Fibroblast of lung (primary cell): ENCODE measurements around the gene CPT1C. TPM values are rescaled to one million over a fixed set of nuclear protein-coding genes. Genes with fewer than 3 reads are reported as not detected.
A peak's percentile ranks its signal among the peaks of the same experiment; 100 is the strongest.

ENCODE experiments used
- DNase-seq, 2 donors: peaks; one replicate each; pipeline versions ENCODE4 v3.0.0 to v3.0.0-alpha.2; 2010; ENCODE audit warnings: low read depth in 2 of 2
- H2AFZ ChIP-seq: 2 replicates; pipeline ENCODE4 v1.5.1; 2012; ENCODE audit warnings: low read length, control low read depth, inconsistent platforms
- H3K27ac ChIP-seq: 2 replicates; pipeline ENCODE4 v1.5.1; 2011; ENCODE audit warnings: low read length, control low read depth; ENCODE audit not compliant: insufficient read depth
- H3K27me3 ChIP-seq: 2 replicates; pipeline ENCODE4 v1.5.1; 2011; ENCODE audit warnings: mild to moderate bottlenecking, low read length; ENCODE audit not compliant: control insufficient read depth, insufficient read depth
- H3K36me3 ChIP-seq: 2 replicates; pipeline ENCODE4 v1.5.1; 2011; ENCODE audit warnings: low read length; ENCODE audit not compliant: control insufficient read depth, insufficient read depth
- H3K4me1 ChIP-seq: 2 replicates; pipeline ENCODE4 v1.5.1; 2011; ENCODE audit warnings: low read length; ENCODE audit not compliant: control insufficient read depth, insufficient read depth; ENCODE audit errors: extremely low read depth
- H3K4me2 ChIP-seq: 2 replicates; pipeline ENCODE4 v1.5.1; 2011; ENCODE audit warnings: low read length, control low read depth; ENCODE audit not compliant: insufficient read depth; ENCODE audit errors: extremely low read depth
- H3K4me3 ChIP-seq, 4 experiments: fragments of 200-600 bp in 1 of 4; sonication (generic) in 1 of 4; replicated peaks in 1 of 4; 2 replicates each; pipeline ENCODE4 v1.5.1; 2011 to 2016; ENCODE audit warnings: low read length in 4 of 4, low read depth in 3 of 4, mild to moderate bottlenecking in 3 of 4, control low read depth in 2 of 4, inconsistent platforms in 1 of 4, mixed read lengths in 1 of 4; ENCODE audit not compliant: insufficient read depth in 1 of 4; ENCODE audit errors: control extremely low read depth in 1 of 4
- H3K79me2 ChIP-seq: 2 replicates; pipeline ENCODE4 v1.5.1; 2012; ENCODE audit warnings: mild to moderate bottlenecking, low read length, inconsistent platforms; ENCODE audit not compliant: control insufficient read depth, insufficient read depth
- H3K9ac ChIP-seq: 2 replicates; pipeline ENCODE4 v1.5.1; 2011; ENCODE audit warnings: mild to moderate bottlenecking, low read length, control low read depth; ENCODE audit not compliant: insufficient read depth
- H3K9me3 ChIP-seq: 2 replicates; pipeline ENCODE4 v1.5.1; 2012; ENCODE audit warnings: low read depth, low read length; ENCODE audit not compliant: control insufficient read depth, insufficient read depth
- H4K20me1 ChIP-seq: 2 replicates; pipeline ENCODE4 v1.5.1; 2011; ENCODE audit warnings: low read length; ENCODE audit not compliant: control insufficient read depth, insufficient read depth; ENCODE audit errors: extremely low read depth
- EZH2 ChIP-seq: IDR thresholded peaks from 2 replicates; pipeline ENCODE4 v1.5.1; 2012; ENCODE audit warnings: low read length, control low read depth, mild to moderate bottlenecking; ENCODE audit errors: missing control alignments
- polyA plus RNA-seq, 2 donors: library from polyadenylated mRNA; depleted of rRNA in 1 of 2; stranded (reverse) in 1 of 2; unstranded in 1 of 2; fragments of >200 nt; gene quantifications; 2 replicates each; pipeline ENCODE4 v1.2.1, GENCODE V29; 2011 to 2012; ENCODE audit warnings: missing spikeins in 1 of 2
- total RNA-seq: library from RNA; depleted of rRNA; stranded (reverse); fragments of >200 nt; gene quantifications from 2 replicates; pipeline ENCODE4 v1.2.1, GENCODE V29; 2014
- TF ChIP-seq, protein P1 (sequence below), 2 donors: IDR thresholded peaks in 1 of 2; conservative IDR thresholded peaks in 1 of 2; 1 replicate in 1 of 2; 2 replicates in 1 of 2; pipeline ENCODE4 v1.5.1; 2011 to 2012; ENCODE audit warnings: low read length in 2 of 2, control low read depth in 1 of 2, inconsistent platforms in 1 of 2, low read depth in 1 of 2, mild to moderate bottlenecking in 1 of 2

The CPT1C gene
- total and polyA plus RNA-seq, 2 donors (not counting 1 experiment from before 2014, with no cell fraction given) = 20.0 to 31.2 TPM

- Histone ChIP-seq H3K4me3 (no peak overlapping the region), H3K9ac (no peak overlapping the region), H4K20me1 (no peaks in the 10 kb centered on the region), H3K27ac (no peak overlapping the region), H3K4me2 (no peak overlapping the region), H3K27me3 (no peaks in the 10 kb centered on the region), H3K79me2 (peaks cover 24% of the 10 kb centered on the region), H2AFZ (no peak overlapping the region), H3K36me3 (peaks cover 29% of the 10 kb centered on the region), H3K9me3 (no peaks in the 10 kb centered on the region), H3K4me1 (peaks cover 4% of the 10 kb centered on the region)
- DNase-seq = no peak
- TF ChIP-seq EZH2 = no peak
Measured at GRCh38 chr19:49683814-49684250, 7.1 kb upstream of the CPT1C start.

GRCh38 chr19:49684251-49684982, 6.5 kb upstream of the CPT1C start:
- Histone ChIP-seq H4K20me1 (no peaks in the 10 kb centered on the region), H3K4me3 (no peak overlapping the region), H3K4me1 (peaks cover 5% of the 10 kb centered on the region), H2AFZ (no peak overlapping the region), H3K27ac (no peak overlapping the region), H3K36me3 (peaks cover 29% of the 10 kb centered on the region), H3K27me3 (no peaks in the 10 kb centered on the region), H3K4me2 (no peak overlapping the region), H3K9me3 (no peaks in the 10 kb centered on the region), H3K79me2 (peaks cover 19% of the 10 kb centered on the region), H3K9ac (no peak overlapping the region)
- TF ChIP-seq EZH2 = no peak
- TF ChIP-seq, protein P1, sequence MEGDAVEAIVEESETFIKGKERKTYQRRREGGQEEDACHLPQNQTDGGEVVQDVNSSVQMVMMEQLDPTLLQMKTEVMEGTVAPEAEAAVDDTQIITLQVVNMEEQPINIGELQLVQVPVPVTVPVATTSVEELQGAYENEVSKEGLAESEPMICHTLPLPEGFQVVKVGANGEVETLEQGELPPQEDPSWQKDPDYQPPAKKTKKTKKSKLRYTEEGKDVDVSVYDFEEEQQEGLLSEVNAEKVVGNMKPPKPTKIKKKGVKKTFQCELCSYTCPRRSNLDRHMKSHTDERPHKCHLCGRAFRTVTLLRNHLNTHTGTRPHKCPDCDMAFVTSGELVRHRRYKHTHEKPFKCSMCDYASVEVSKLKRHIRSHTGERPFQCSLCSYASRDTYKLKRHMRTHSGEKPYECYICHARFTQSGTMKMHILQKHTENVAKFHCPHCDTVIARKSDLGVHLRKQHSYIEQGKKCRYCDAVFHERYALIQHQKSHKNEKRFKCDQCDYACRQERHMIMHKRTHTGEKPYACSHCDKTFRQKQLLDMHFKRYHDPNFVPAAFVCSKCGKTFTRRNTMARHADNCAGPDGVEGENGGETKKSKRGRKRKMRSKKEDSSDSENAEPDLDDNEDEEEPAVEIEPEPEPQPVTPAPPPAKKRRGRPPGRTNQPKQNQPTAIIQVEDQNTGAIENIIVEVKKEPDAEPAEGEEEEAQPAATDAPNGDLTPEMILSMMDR (conservative IDR thresholded peaks at IDR 0.05 in 1 of 2, IDR thresholded peaks at IDR 0.05 in 1 of 2; ENCODE audit: low read depth in 1 of 2, low read length in 2 of 2) = peak in 1 of 2 donors; percentile 39
- DNase-seq = no peak

GRCh38 chr19:49684983-49685553, 5.8 kb upstream of the CPT1C start:
- no peaks in the 10 kb centered on the region for H4K20me1 ChIP-seq
- no peak overlapping the region for H3K4me3 ChIP-seq
- peaks cover 29% of the 10 kb centered on the region for H3K36me3 ChIP-seq
- no peak overlapping the region for H3K27ac ChIP-seq
- no peak for DNase-seq
- TF ChIP-seq EZH2 = no peak
- TF ChIP-seq, protein P1 (conservative IDR thresholded peaks at IDR 0.05 in 1 of 2, IDR thresholded peaks at IDR 0.05 in 1 of 2; ENCODE audit: low read depth in 1 of 2, low read length in 2 of 2) = peak in 1 of 2 donors; percentile 11
- peaks cover 12% of the 10 kb centered on the region for H3K79me2 ChIP-seq
- H3K9ac ChIP-seq = no peak overlapping the region
- no peaks in the 10 kb centered on the region for H3K27me3 ChIP-seq
- H2AFZ ChIP-seq = no peak overlapping the region
- H3K9me3 ChIP-seq = no peaks in the 10 kb centered on the region
- peaks cover 7% of the 10 kb centered on the region for H3K4me1 ChIP-seq
- no peak overlapping the region for H3K4me2 ChIP-seq
